GM12865 (cell line): ENCODE results near the gene THSD4.

Source experiments
- DNase-seq: peaks from one replicate; pipeline ENCODE4 v3.0.0; 2010; ENCODE audit warnings: low read depth
- H3K4me3 ChIP-seq: 2 replicates; pipeline ENCODE4 v1.5.1; 2011; ENCODE audit warnings: mild to moderate bottlenecking, low read depth, low read length, control low read depth
- CTCF ChIP-seq: IDR thresholded peaks from 2 replicates; pipeline ENCODE4 v1.5.1; 2011; ENCODE audit warnings: low read length, control low read depth, low read depth, inconsistent platforms; ENCODE audit not compliant: insufficient read depth; ENCODE audit errors: missing control alignments

THSD4 gene

DNA sequence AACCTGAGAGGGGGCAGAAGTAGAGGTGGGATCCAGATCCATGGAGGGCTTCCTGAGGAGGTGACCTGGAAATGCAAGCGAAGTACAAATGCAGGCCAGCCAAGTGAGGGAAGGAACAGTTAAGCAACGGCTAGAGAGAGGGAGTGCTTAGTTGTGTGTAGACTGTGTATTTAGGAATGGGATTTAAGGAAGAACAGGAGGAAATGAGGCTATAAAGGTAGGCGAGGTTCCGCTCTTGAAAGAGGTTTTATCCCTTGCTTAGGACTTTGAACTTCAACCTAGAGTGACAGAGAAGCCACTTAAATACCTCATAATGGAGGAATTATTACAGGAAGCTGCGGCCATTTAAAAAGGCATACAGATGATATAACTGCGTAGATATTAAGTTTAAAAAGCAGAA is 295.1 kb downstream of the THSD4 start:
- TF ChIP-seq CTCF, result no peak
- no peak for DNase-seq
- H3K4me3 ChIP-seq, result no peak overlapping the region

DNA sequence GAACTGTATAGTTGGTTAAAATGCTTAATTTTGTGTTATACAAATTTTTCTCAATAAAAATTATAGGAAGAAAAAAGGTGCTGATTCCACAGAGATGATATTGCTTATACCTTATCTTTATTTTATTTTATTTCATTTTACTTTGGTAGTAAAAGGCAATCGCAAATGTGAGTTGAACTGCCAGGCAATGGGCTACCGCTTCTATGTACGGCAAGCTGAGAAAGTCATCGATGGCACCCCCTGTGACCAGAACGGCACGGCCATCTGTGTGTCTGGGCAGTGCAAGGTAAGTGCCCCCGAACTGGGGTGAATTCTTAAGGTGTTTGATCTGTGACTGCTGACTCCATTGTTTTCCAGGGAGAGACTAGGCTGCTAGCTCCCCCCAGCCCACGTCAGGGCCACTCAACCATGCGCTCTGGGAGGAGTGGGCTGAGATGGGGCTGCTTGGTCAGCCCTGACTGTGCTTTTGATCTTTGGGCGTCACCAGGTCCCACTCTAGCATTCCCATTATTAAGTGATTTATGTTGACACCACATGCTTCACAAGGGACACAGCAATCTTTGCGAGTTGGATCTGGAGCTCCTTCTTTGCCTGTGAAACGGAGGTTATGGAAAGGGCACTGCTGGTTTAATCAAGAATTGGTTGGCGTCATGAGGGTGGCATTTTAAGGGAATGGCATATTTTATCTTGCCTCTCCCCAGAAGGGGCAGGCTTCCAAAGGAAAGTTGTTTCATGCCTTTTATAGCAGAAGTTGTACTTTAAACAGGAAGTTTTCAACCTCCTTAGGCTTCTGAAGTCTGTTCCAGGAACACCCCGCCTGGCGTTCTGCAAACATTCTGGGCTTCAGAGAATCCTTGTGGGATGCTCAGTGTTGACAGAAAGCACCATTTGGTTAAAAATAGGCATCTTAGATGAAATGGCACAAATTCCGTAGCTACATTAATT is 296.5 kb downstream of the THSD4 start:
- TF ChIP-seq CTCF, result no peak
- no peak for DNase-seq
- no peak overlapping the region for H3K4me3 ChIP-seq

GRCh38 chr15:71413419-71413818 is 298.1 kb downstream of the THSD4 start:
- H3K4me3 ChIP-seq, result no peak overlapping the region
- DNase-seq, result no peak
- no peak for TF ChIP-seq CTCF

DNA sequence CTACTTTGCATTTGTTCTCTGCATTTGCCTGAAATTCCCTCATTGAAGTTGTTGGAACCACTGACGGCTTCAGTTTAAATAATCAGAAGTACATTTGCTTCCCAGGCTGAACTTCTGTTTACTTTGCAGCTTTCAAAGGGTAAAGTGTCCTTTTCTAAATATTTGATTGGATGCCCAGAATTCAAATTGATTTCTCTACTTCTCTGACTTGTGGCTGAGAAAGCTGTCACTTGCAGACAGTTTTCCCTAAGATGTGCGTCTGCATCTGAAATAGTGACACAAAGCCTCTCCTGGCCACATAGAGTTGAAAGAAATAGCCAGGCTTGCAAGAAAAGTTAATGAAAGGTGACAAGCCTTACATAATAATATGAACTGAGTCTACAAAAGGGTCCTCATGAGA is 299.6 kb downstream of the THSD4 start:
- H3K4me3 ChIP-seq, result no peak overlapping the region
- no peak for TF ChIP-seq CTCF
- no peak for DNase-seq

GRCh38 chr15:71422530-71423259 is 307.4 kb downstream of the THSD4 start:
- DNase-seq, result no peak
- no peak overlapping the region for H3K4me3 ChIP-seq
- no peak for TF ChIP-seq CTCF

DNA sequence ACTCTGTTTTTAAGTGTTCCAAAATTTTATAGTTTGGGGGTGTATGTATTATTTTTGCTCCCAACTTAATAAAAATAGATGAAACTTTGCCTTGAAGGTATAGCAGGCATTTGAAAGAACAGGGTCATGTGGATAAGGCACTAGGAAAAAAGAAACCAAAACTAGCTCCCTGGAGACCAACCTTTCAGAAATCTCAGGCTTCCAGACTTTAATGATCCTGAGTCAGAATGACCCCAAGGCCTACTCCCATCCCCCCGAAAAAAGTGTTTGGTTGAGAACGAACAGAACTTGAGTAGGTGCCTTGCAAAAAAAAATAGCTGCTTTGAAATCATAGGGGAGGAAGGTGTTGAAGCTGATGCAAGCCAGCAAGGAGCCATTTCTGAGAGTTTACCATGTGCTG is 309.5 kb downstream of the THSD4 start:
- H3K4me3 ChIP-seq, result no peak overlapping the region
- DNase-seq, result no peak
- no peak for TF ChIP-seq CTCF
